HEK293 (cell line): ENCODE results near the gene ZDHHC21.

Source experiments
- GLIS2 ChIP-seq: fragments of 450-650 bp; formaldehyde crosslinking; IDR thresholded peaks from 2 replicates; pipeline ENCODE4 v1.5.1; 2016; ENCODE audit warnings: missing biosample characterization, missing genetic modification characterization
- KLF17 ChIP-seq: fragments of 450-650 bp; formaldehyde crosslinking; IDR thresholded peaks from 2 replicates; pipeline ENCODE4 v1.5.1; 2016; ENCODE audit warnings: missing biosample characterization, missing genetic modification characterization
- OVOL3 ChIP-seq: fragments of 450-650 bp; formaldehyde crosslinking; IDR thresholded peaks from 2 replicates; pipeline ENCODE4 v1.5.1; 2016; ENCODE audit warnings: missing biosample characterization, missing genetic modification characterization
- RBAK ChIP-seq: fragments of 450-650 bp; formaldehyde crosslinking; IDR thresholded peaks from 2 replicates; pipeline ENCODE4 v1.5.1; 2016; ENCODE audit warnings: missing biosample characterization, missing genetic modification characterization
- REST ChIP-seq: fragments of 450-650 bp; formaldehyde crosslinking; IDR thresholded peaks from 2 replicates; pipeline ENCODE4 v1.5.1; 2016; ENCODE audit warnings: missing biosample characterization, missing genetic modification characterization
- SP7 ChIP-seq: fragments of 450-650 bp; formaldehyde crosslinking; IDR thresholded peaks from 2 replicates; pipeline ENCODE4 v1.5.1; 2016; ENCODE audit warnings: missing biosample characterization, missing genetic modification characterization
- ZBTB1 ChIP-seq: fragments of 450-650 bp; formaldehyde crosslinking; IDR thresholded peaks from 2 replicates; pipeline ENCODE4 v1.5.1; 2016; ENCODE audit warnings: missing biosample characterization, missing genetic modification characterization
- ZBTB11 ChIP-seq: fragments of 450-650 bp; formaldehyde crosslinking; conservative IDR thresholded peaks from 2 replicates; pipeline ENCODE4 v1.5.1; 2016; ENCODE audit warnings: low read depth, missing biosample characterization, missing genetic modification characterization
- ZBTB17 ChIP-seq: fragments of 450-650 bp; formaldehyde crosslinking; IDR thresholded peaks from 2 replicates; pipeline ENCODE4 v1.5.1; 2016; ENCODE audit warnings: missing biosample characterization, missing genetic modification characterization
- ZBTB26 ChIP-seq: fragments of 450-650 bp; formaldehyde crosslinking; optimal IDR thresholded peaks from 2 replicates; pipeline ENCODE3; 2016; ENCODE audit warnings: missing biosample characterization, mild to moderate bottlenecking, missing genetic modification characterization
- ZFHX2 ChIP-seq: fragments of 450-650 bp; formaldehyde crosslinking; conservative IDR thresholded peaks from 2 replicates; pipeline ENCODE4 v1.5.1; 2016; ENCODE audit warnings: missing biosample characterization, missing genetic modification characterization
- ZNF140 ChIP-seq: fragments of 450-650 bp; formaldehyde crosslinking; IDR thresholded peaks from 2 replicates; pipeline ENCODE4 v1.5.1; 2016; ENCODE audit warnings: missing biosample characterization, missing genetic modification characterization
- ZNF146 ChIP-seq: fragments of 450-650 bp; formaldehyde crosslinking; IDR thresholded peaks from 2 replicates; pipeline ENCODE4 v1.5.1; 2016; ENCODE audit warnings: missing biosample characterization, missing genetic modification characterization
- ZNF202 ChIP-seq: fragments of 450-650 bp; formaldehyde crosslinking; IDR thresholded peaks from 2 replicates; pipeline ENCODE4 v1.5.1; 2016; ENCODE audit warnings: missing biosample characterization, missing genetic modification characterization, borderline replicate concordance
- ZNF335 ChIP-seq: fragments of 450-650 bp; formaldehyde crosslinking; conservative IDR thresholded peaks from 2 replicates; pipeline ENCODE4 v1.5.1; 2016; ENCODE audit warnings: missing biosample characterization, missing genetic modification characterization
- ZNF501 ChIP-seq: fragments of 450-650 bp; formaldehyde crosslinking; IDR thresholded peaks from 2 replicates; pipeline ENCODE4 v1.5.1; 2016; ENCODE audit warnings: missing biosample characterization, missing genetic modification characterization
- ZNF513 ChIP-seq: fragments of 450-650 bp; IDR thresholded peaks from 2 replicates; pipeline ENCODE4 v1.5.1; 2018; ENCODE audit warnings: missing biosample characterization, missing genetic modification characterization
- ZNF692 ChIP-seq: fragments of 450-650 bp; formaldehyde crosslinking; IDR thresholded peaks from 2 replicates; pipeline ENCODE4 v1.5.1; 2016; ENCODE audit warnings: missing biosample characterization, missing genetic modification characterization
- ZNF76 ChIP-seq: fragments of 450-650 bp; formaldehyde crosslinking; IDR thresholded peaks from 2 replicates; pipeline ENCODE4; 2016; ENCODE audit warnings: low read depth, missing biosample characterization, missing genetic modification characterization, borderline replicate concordance
- ZNF768 ChIP-seq: fragments of 450-650 bp; formaldehyde crosslinking; IDR thresholded peaks from 2 replicates; pipeline ENCODE4 v1.5.1; 2018; ENCODE audit warnings: missing biosample characterization, mild to moderate bottlenecking, missing genetic modification characterization

Gene ZDHHC21

GRCh38 chr9:14693251-14693861 lies at the start of gene ZDHHC21 (continued):
- TF ChIP-seq ZFHX2 (tag by site-specific recombination): peak; percentile 90
- no peak for TF ChIP-seq ZNF202 (tag by site-specific recombination)
- 0 out of 2 replicates have a peak, but pooled peaks have one; percentile 12 for TF ChIP-seq REST (tag by site-specific recombination)
- TF ChIP-seq ZNF768: no peak
- peak; percentile 84 for TF ChIP-seq ZBTB26
- TF ChIP-seq SP7 (tag by site-specific recombination): 0 out of 2 replicates have a peak, but pooled peaks have one; percentile 15
- TF ChIP-seq ZNF146: 0 out of 2 replicates have a peak, but pooled peaks have one; percentile 2
- no peak for TF ChIP-seq ZNF513 (tag by site-specific recombination)
- no peak for TF ChIP-seq ZBTB1 (tag by site-specific recombination)
- peak; percentile 95 for TF ChIP-seq ZNF335 (tag by site-specific recombination)
- 0 out of 2 replicates have a peak, but pooled peaks have one; percentile 45 for TF ChIP-seq ZNF501
- peak; percentile 60; the same call in 1 of the 2 replicates for TF ChIP-seq GLIS2 (tag by site-specific recombination)
- TF ChIP-seq ZBTB11: peak; percentile 90
- TF ChIP-seq ZBTB17 (tag by site-specific recombination): 0 out of 2 replicates have a peak, but pooled peaks have one; percentile 37
- no peak for TF ChIP-seq KLF17 (tag by site-specific recombination)
- no peak for TF ChIP-seq ZNF140
- no peak for TF ChIP-seq OVOL3 (tag by site-specific recombination)
- no peak for TF ChIP-seq RBAK (tag by site-specific recombination)
- peak; percentile 83; the same call in 1 of the 2 replicates for TF ChIP-seq ZNF76 (tag by site-specific recombination)
- TF ChIP-seq ZNF692 (tag by site-specific recombination): peak; percentile 63
